ENCODE measurements around the gene ROCK2.

DNA sequence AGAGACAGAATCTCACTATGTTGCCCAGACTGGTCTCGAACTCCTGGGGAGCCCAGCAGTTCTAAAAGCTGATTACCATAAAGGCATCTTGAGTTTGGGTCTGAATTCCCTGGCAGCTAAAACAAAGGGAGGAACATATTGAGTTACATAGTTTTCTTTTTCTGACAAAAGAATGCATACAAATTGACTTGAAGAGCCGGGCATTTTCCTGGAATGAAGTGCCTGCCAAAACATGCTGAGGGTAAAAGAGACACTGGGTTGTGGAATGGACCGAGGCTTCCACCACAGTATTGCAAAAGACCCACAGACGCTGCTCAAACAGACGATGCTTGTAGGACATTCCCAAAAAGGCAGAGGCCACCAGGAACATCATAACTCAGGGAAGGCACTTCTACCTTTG, 35.1 kb upstream of the ROCK2 start:
- TF ChIP-seq EZH2 (IDR thresholded peaks at IDR 0.05), result no peak
- TF ChIP-seq, protein P1, sequence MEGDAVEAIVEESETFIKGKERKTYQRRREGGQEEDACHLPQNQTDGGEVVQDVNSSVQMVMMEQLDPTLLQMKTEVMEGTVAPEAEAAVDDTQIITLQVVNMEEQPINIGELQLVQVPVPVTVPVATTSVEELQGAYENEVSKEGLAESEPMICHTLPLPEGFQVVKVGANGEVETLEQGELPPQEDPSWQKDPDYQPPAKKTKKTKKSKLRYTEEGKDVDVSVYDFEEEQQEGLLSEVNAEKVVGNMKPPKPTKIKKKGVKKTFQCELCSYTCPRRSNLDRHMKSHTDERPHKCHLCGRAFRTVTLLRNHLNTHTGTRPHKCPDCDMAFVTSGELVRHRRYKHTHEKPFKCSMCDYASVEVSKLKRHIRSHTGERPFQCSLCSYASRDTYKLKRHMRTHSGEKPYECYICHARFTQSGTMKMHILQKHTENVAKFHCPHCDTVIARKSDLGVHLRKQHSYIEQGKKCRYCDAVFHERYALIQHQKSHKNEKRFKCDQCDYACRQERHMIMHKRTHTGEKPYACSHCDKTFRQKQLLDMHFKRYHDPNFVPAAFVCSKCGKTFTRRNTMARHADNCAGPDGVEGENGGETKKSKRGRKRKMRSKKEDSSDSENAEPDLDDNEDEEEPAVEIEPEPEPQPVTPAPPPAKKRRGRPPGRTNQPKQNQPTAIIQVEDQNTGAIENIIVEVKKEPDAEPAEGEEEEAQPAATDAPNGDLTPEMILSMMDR (IDR thresholded peaks at IDR 0.05), result no peak

Measured in neural progenitor cell (in vitro differentiated cells).